ENCODE measurements around the gene CEP295NL. TPM values are rescaled to one million over a fixed set of nuclear protein-coding genes. Genes with fewer than 3 reads are reported as not detected.
"Not testable (repeated sequence)": the region's sequence is repeated elsewhere in the genome, so short reads cannot be mapped to it uniquely, and the experiment has no call there.

The CEP295NL gene
- under 1 TPM; 0.09 to 0.34 (median 0.13) TPM for polyA plus RNA-seq (ENCODE audit: insufficient read length in 4 of 4)

GRCh38 chr17:78903101-78903779 is at the start of gene CEP295NL:
Gene CEP295NL, minus strand, starts transcription at chr17:78903201. Its CDS starts 1,373 bp downstream, at chr17:78901828.
- peak in 2 of 4 donors; percentile 67 to 68 for DNase-seq (ENCODE audit: low read depth in 4 of 4, low spot score in 3 of 4)

DNA sequence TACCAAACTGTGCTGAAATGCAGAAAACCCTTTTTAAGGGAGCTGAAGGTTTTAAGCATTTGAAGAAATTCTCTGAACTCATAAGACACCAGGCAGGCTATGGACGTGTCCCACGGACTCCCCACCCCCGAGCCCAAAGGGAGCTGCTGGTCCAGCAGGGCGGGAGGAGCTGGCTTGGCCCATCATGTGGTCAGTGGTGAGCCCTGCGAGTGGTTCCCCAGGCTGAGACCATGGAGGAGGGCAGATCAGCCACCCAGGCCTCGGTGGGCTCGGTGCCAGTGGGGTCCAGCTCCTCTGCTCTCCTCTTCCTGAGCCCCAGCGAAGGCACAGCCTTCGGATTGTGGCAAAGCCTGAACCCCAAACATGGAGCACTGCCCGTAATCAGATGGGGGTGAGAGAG is 49.7 kb upstream of the CEP295NL start:
- no peak for DNase-seq (ENCODE audit: low read depth in 4 of 4, low spot score in 3 of 4)

DNA sequence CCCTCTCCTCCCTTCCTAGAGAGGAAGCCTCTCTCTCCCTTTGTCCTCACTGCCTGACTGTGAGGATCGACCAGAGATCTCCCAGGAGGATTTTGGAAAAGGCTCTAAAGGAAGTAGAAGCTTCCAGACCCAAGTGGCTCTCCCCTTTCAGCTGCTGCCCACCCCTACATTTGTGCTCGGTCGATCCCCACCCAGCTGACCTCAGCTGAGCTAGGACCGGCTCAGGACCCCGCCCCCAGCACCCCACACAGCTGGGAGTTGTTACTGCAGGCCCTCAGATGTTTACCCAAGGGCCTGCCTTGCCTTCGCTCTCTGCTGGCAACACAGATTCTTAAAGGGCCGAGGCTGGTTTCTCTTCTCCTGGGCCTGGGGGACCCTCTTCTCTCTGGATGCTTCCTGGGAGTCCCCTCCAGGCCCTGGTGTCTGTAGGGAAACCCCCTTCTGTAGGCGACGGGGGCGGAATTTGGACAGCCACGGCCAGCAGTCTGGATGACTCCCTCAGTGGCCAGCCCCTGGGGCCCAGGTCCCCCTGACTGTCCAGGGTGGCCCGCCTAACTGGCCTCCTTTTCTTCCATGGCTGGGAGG is 49.1 kb upstream of the CEP295NL start:
- DNase-seq (ENCODE audit: low read depth in 4 of 4, low spot score in 3 of 4), result no peak

- DNase-seq (ENCODE audit: low read depth in 4 of 4, low spot score in 3 of 4), result no peak
Measured at GRCh38 chr17:78950870-78951269, 47.9 kb upstream of the CEP295NL start.

DNA sequence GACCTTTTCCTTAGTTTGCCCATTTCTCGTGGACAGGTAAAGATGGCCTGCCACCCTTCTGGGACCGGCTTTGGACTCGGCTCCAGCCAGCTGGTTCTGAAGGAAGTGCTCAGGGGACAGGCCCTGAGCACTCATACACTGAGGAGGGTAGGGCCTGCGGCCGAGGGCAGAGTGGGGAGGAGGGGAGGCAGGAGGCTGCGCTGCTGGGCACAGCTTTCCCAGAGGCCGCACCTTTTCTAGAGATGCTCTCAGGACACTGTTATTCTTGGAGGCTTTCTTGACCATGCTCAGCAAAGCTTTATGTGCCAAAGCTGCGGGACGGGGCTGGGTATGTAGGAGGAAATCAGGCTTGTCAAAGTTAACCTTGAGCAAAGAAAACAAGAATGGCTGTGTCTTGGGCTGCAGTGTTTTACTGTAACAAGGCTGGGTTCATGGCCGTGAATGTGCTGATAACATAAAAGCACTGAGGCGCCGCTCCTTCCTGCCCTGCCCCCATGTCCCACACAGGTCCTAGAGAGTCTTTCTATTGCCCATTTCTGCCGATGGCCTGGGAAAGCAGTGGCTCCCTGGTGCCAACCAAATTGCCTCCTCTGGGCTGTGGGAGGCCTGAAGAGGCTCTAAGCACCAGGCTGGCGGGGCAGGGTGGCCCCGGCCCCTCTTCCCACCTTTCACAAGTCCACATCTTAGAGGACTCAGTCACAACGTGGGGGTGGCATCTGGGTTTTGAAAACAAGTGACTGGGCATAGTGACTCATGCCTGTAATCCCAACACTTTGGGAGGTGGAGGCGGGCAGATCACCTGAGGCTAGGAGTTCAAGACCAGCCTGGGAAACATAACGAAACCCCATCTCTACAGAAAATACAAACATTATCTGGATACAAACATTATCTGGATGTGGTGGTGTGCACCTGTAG is 44.5 kb upstream of the CEP295NL start:
- DNase-seq (ENCODE audit: low read depth in 4 of 4, low spot score in 3 of 4), result no peak

GRCh38 chr17:78946631-78947030 is 43.6 kb upstream of the CEP295NL start:
- no peak for DNase-seq (ENCODE audit: low read depth in 4 of 4, low spot score in 3 of 4)

DNA sequence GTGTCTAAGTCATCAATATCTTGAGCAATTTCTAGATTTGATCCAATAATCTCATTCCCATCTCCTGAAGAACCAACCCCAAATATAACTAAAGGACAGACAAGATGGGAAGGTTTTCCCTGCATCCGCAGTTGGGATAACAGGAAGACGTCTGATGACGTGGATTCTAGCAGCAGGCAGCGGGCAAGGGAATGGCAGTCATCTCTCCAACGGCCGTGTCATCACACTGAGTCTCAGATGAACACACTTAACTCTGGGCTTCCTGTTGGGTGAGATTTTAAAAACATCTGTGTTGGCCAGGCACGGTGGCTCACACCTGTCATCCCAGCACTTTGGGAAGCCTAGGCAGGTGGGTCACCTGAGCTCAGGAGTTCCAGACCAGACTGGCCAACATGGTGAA is 43.1 kb upstream of the CEP295NL start:
- no peak for DNase-seq (ENCODE audit: low read depth in 4 of 4, low spot score in 3 of 4)

DNA sequence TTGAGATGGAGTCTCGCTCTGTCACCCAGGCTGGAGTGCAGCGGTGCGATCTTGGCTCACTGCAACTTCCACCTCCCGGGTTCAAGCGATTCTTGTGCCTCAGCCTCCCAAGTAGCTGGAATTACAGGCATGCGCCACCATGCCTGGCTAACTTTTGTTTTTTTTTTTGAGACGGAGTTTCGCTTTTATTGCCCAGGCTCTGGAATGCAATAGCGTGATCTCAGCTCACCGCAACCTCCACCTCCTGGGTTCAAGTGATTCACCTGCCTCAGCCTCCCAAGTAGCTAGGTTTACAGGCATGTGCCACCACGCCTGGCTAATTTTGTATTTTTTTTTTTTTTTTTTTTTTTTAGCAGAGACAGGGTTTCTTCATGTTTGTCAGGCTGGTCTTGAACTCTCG is 42.5 kb upstream of the CEP295NL start:
- DNase-seq (ENCODE audit: low read depth in 4 of 4, low spot score in 3 of 4), result not testable (repeated sequence)

GRCh38 chr17:78944956-78945355 is 42.0 kb upstream of the CEP295NL start:
- DNase-seq (ENCODE audit: low read depth in 4 of 4, low spot score in 3 of 4), result no peak

DNA sequence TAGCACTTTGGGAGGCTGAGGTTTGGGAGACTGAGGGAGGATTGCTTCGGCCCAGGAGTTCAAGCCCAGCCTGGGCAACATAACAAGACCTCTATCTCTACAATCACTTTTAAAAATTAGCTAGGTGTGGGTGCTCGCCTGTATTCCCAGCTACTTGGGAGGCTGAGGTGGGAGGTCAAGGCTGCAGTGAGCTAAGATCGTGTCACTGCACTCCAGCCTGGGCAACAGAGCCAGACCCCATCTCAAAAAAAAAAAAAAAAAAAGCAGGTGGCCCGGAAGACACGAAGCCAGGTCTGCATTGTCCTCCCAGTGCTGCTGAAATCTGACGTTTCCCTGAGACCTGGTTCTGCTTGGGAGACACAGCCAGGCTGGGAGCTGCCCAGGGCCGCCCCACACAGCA is 41.0 kb upstream of the CEP295NL start:
- no peak for DNase-seq (ENCODE audit: low read depth in 4 of 4, low spot score in 3 of 4)

DNA sequence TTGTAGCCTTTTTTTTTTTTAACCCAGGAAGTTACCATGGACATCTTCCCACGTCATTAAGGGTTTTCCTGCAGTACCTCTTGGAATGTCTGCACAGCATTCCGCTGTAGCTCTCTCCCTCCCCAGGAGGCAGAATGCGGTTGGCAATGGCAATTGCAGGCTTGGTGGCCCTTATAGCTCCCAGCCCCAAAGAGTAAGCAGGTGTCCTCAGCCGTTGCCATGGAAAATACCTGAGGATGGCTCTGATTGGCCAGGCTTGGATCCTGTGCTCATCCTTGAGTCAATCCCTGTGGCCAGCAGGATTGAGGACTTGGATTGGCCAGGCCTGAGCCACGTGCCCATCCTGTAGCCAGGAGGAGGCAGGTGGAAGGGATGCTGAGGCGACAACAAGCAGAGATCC is 37.7 kb upstream of the CEP295NL start:
- DNase-seq (ENCODE audit: low read depth in 4 of 4, low spot score in 3 of 4), result no peak

- DNase-seq (ENCODE audit: low read depth in 4 of 4, low spot score in 3 of 4), result no peak
Measured at GRCh38 chr17:78940258-78940657, 37.3 kb upstream of the CEP295NL start.

- DNase-seq (ENCODE audit: low read depth in 4 of 4, low spot score in 3 of 4), result no peak
Measured at GRCh38 chr17:78939615-78940014, 36.6 kb upstream of the CEP295NL start.

- DNase-seq (ENCODE audit: low read depth in 4 of 4, low spot score in 3 of 4), result no peak
Measured at GRCh38 chr17:78937561-78937960, 34.6 kb upstream of the CEP295NL start.

DNA sequence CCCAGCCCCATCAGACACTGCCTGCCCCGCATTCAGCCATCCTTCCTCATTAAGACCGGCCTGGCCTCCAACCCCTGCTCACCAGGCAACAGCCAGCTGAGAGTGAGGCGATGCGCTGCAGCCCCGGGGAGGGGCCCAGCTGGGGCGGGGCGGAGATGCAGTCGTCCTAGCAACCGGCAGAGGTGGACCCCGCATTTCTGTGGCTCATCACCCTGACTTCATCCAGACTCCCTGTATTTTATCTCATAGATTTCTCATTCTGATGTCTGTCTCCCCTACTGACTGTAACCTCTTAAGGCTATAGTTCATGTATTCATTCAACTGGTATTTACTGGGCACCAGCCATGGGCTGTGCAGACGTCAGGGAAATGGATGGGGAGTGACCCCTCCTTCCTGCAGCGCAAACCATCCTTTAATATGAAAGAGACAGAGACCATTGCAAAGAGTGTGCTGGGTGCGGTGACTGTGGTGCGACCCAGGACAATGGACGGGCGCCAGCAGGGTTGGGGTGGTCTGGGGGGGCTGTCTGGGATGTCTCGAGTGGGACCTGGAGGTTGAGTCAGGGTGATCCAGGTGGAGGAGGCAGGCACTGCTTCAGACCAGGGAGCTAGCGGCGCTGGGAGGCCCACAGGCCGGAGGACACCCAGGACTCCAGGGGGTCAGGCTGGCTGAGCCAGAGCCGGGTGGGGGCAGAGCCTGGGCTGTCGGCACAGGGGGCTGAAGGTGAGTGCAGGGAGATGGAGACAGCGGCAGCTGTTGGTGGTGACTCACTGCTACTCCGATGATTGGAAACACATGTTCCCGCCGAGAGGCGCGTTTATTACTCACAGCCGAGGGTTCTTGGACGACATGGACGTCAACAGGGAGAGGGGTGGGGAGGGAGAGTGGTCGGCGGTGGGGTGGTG is 32.7 kb upstream of the CEP295NL start:
- DNase-seq (ENCODE audit: low read depth in 4 of 4, low spot score in 3 of 4), result no peak

GRCh38 chr17:78934681-78935418 is 31.8 kb upstream of the CEP295NL start:
- no peak for DNase-seq (ENCODE audit: low read depth in 4 of 4, low spot score in 3 of 4)

- peak in 3 of 4 donors; percentile 74 to 89 (median 83) for DNase-seq (ENCODE audit: low read depth in 4 of 4, low spot score in 3 of 4)
Measured at GRCh38 chr17:78933959-78934568, 31.1 kb upstream of the CEP295NL start.

- DNase-seq (ENCODE audit: low read depth in 4 of 4, low spot score in 3 of 4), result no peak
Measured at GRCh38 chr17:78933025-78933958, 30.3 kb upstream of the CEP295NL start.
